ENCODE data around the gene PEX13. TPM values are rescaled to one million over a fixed set of nuclear protein-coding genes. Genes with fewer than 3 reads are reported as not detected.
"Not testable (repeated sequence)": the region's sequence is repeated elsewhere in the genome, so short reads cannot be mapped to it uniquely, and the experiment has no call there.

The PEX13 gene
- total and polyA plus RNA-seq, 10 of the 15 experiments (the other 5 are each of a cell fraction or from before 2014, with no cell fraction given): 2.6 to 27.6 (median 17.8) TPM

DNA sequence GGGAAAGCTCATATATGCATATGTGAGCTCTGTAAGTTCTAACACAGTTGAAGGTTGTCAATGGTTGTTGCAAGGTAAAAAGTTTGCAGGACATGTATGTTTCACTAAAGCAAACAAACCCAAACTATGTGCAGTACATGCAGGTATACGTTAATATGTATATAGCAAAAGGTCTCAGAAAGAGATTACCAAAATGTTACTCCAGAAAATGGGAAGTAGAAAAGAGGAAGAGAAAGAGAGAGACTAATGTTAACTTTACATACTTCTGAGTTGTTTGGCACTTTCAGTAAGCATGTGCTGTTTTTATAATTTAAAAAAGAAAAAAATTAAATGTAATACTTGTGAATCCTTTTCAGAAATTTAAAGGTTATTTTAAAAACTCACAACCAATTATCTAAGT, 32.8 kb upstream of the PEX13 start (continued):
- TF ChIP-seq DPF2 (IDR thresholded peaks at IDR 0.05) (peak; percentile 72; the same call in 1 of the 2 replicates), ZNF592 (IDR thresholded peaks at IDR 0.05) (no peak), RAD51 (IDR thresholded peaks at IDR 0.05) (no peak), ZBED1 (IDR thresholded peaks at IDR 0.05; ENCODE audit: borderline replicate concordance) (no peak), BACH1 (IDR thresholded peaks at IDR 0.05; ENCODE audit: borderline replicate concordance) (no peak)

DNA sequence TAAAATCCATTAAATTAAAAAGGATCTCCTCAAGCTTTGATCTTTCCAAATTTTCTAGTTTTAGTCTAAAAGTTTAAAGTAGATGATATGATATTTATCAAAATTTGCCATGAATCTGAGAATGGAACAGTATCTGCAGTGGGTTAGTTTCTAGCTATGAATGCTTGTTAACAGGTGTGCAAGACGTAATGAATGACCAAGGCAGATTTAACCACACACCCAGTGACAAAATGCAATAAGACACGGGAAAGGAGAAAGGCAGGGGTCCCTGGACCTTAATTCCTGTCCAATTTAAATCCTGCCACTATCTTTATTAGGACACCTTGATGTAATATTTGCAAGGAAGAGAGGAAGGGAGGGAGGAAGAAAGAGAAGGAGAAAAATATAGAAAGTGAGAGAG, 30.5 kb upstream of the PEX13 start:
- ATAC-seq: peak; percentile 47
- H3K9ac ChIP-seq (ENCODE audit: control insufficient read depth, insufficient read depth, low read length): no peak overlapping the region
- FAIRE-seq: no peak
- H4K20me1 ChIP-seq (ENCODE audit: control insufficient read depth, insufficient read depth): no peaks in the 10 kb centered on the region
- H3K36me3 ChIP-seq (ENCODE audit: control insufficient read depth in 2 of 2, insufficient read depth in 2 of 2, low read length in 1 of 2): no peaks in the 10 kb centered on the region; a peak in 1 of 4 replicates
- CTCF ChIA-PET: interaction anchor here (0.6 to 1.9 kb wide), 9 partner anchors 11 to 185 kb away, joined by 3 to 10 read pairs (median 4); no protein-coding TSS in a partner anchor
- H3K4me2 ChIP-seq (ENCODE audit: control insufficient read depth, insufficient read depth): no peak overlapping the region
- peaks cover 5% of the 10 kb centered on the region; the same call in 2 of the 3 replicates for H3K9me3 ChIP-seq (replicated peaks; ENCODE audit: control insufficient read depth, insufficient read depth, low read length)
- intact Hi-C loops (cut with micrococcal nuclease; ENCODE audit: unreplicated experiment) (no loop called here), in situ Hi-C loops (cut with MboI) (no loop called here)
- 4% methylated on average over 2 of the region's 2 CpGs for WGBS (ENCODE audit: insufficient coverage, insufficient replicate concordance, low lambda C conversion rate, missing lambda C conversion rate)
- peak overlapping the region; percentile 8; the same call in 1 of the 2 replicates for H3K27ac ChIP-seq (ENCODE audit: control insufficient read depth, insufficient read depth)
- RAD21 ChIA-PET (ENCODE audit: unreplicated experiment): interaction anchor here (0.6 to 2.4 kb wide), 9 partner anchors 9 to 105 kb away, joined by 3 to 11 read pairs (median 4); partner anchors contain the start of gene REL
- H3K4me1 ChIP-seq (ENCODE audit: control insufficient read depth, insufficient read depth, low read length): peaks cover 17% of the 10 kb centered on the region
- SMC1A ChIA-PET (ENCODE audit: uncharacterized antibody, unreplicated experiment): interaction anchor here (0.9 to 4.2 kb wide), 12 partner anchors 11 to 190 kb away, joined by 3 to 41 read pairs (median 4); partner anchors contain the start of gene REL
- no peaks in the 10 kb centered on the region for H3K79me2 ChIP-seq (ENCODE audit: control insufficient read depth, insufficient read depth, low read length)
- no peak for DNase-seq (ENCODE audit: low read depth, low spot score)
- no peak for TF ChIP-seq POLR2AphosphoS2 (IDR thresholded peaks at IDR 0.05; ENCODE audit: low read depth, low read length)
- 0 out of 4 replicates have a peak, but pooled peaks of 1 of the 2 experiments have one; percentile 28 for TF ChIP-seq IKZF2 (IDR thresholded peaks at IDR 0.05)
- TF ChIP-seq NFIC (IDR thresholded peaks at IDR 0.05; ENCODE audit: low read depth, low read length): peak; percentile 43; the same call in 1 of the 2 replicates
- peak; percentile 64 for TF ChIP-seq RUNX3 (IDR thresholded peaks at IDR 0.05; ENCODE audit: low read length)
- TF ChIP-seq JUNB (IDR thresholded peaks at IDR 0.05): 0 out of 2 replicates have a peak, but pooled peaks have one; percentile 17
- TF ChIP-seq SUZ12 (IDR thresholded peaks at IDR 0.05; ENCODE audit: unreplicated experiment): no peak
- no peak overlapping the region for H3K4me3 ChIP-seq
- POLR2A ChIA-PET: interaction anchor here (1.0 kb wide), 1 partner anchor 13 kb away, joined by 7 read pairs; no protein-coding TSS in a partner anchor
- H2AFZ ChIP-seq (ENCODE audit: control insufficient read depth, low read depth, low read length): no peak overlapping the region
- BruUV-seq (replicated peaks): no TSS peak
- no peaks in the 10 kb centered on the region for H3K27me3 ChIP-seq (replicated peaks in 1 of 2; ENCODE audit: control insufficient read depth in 2 of 2, insufficient read depth in 2 of 2, low read length in 1 of 2)

- H2AFZ ChIP-seq (ENCODE audit: control insufficient read depth, low read depth, low read length); BruUV-seq (replicated peaks); FAIRE-seq; ATAC-seq; H3K27ac ChIP-seq (ENCODE audit: control insufficient read depth, insufficient read depth); H3K79me2 ChIP-seq (ENCODE audit: control insufficient read depth, insufficient read depth, low read length); intact Hi-C loops (cut with micrococcal nuclease; ENCODE audit: unreplicated experiment); H4K20me1 ChIP-seq (ENCODE audit: control insufficient read depth, insufficient read depth); H3K4me2 ChIP-seq (ENCODE audit: control insufficient read depth, insufficient read depth); H3K9me3 ChIP-seq (replicated peaks; ENCODE audit: control insufficient read depth, insufficient read depth, low read length); H3K27me3 ChIP-seq (replicated peaks in 1 of 2; ENCODE audit: control insufficient read depth in 2 of 2, insufficient read depth in 2 of 2, low read length in 1 of 2); H3K4me3 ChIP-seq; H3K36me3 ChIP-seq (ENCODE audit: control insufficient read depth in 2 of 2, insufficient read depth in 2 of 2, low read length in 1 of 2); DNase-seq (ENCODE audit: low read depth, low spot score); in situ Hi-C loops (cut with MboI); H3K9ac ChIP-seq (ENCODE audit: control insufficient read depth, insufficient read depth, low read length): not testable (repeated sequence)
- H3K4me1 ChIP-seq (ENCODE audit: control insufficient read depth, insufficient read depth, low read length): peaks cover 17% of the 10 kb centered on the region
- ChIA-PET SMC1A (ENCODE audit: uncharacterized antibody, unreplicated experiment) (interaction anchor here (0.6 to 4.2 kb wide), 10 partner anchors 13 to 633 kb away, joined by 3 to 41 read pairs (median 4); partner anchors contain the start of gene REL), RAD21 (ENCODE audit: unreplicated experiment) (interaction anchor here (0.6 to 2.4 kb wide), 6 partner anchors 8 to 76 kb away, joined by 4 to 11 read pairs (median 4); no protein-coding TSS in a partner anchor), CTCF (interaction anchor here (0.6 to 1.9 kb wide), 7 partner anchors 11 to 182 kb away, joined by 3 to 10 read pairs (median 4); no protein-coding TSS in a partner anchor), POLR2A (interaction anchor here (1.0 kb wide), 1 partner anchor 13 kb away, joined by 7 read pairs; no protein-coding TSS in a partner anchor)
- 91% methylated on average over 8 of the region's 8 CpGs for WGBS (ENCODE audit: insufficient coverage, insufficient replicate concordance, low lambda C conversion rate, missing lambda C conversion rate)
Observed at GRCh38 chr2:60987656-60988055, 29.9 kb upstream of the PEX13 start.

All from GM12878 (cell line).